Measurements from ENCODE around the gene TCOF1.

The TCOF1 gene

GRCh38 chr5:150384701-150385100, 27.2 kb downstream of the TCOF1 start:
- Histone ChIP-seq H3K4me3 (ENCODE audit: low read length) (no peak overlapping the region), H3K4me1 (ENCODE audit: control insufficient read depth, low read depth, low read length) (no peaks in the 10 kb centered on the region), H3K9ac (ENCODE audit: low read length) (no peak overlapping the region), H3K27me3 (ENCODE audit: control insufficient read depth, insufficient read depth, low read length) (no peaks in the 10 kb centered on the region), H3K36me3 (ENCODE audit: control insufficient read depth, low read depth, low read length) (peaks cover 97% of the 10 kb centered on the region), H3K27ac (ENCODE audit: low read length) (no peak overlapping the region), H3K9me3 (ENCODE audit: control insufficient read depth, low read depth, low read length) (no peaks in the 10 kb centered on the region)

DNA sequence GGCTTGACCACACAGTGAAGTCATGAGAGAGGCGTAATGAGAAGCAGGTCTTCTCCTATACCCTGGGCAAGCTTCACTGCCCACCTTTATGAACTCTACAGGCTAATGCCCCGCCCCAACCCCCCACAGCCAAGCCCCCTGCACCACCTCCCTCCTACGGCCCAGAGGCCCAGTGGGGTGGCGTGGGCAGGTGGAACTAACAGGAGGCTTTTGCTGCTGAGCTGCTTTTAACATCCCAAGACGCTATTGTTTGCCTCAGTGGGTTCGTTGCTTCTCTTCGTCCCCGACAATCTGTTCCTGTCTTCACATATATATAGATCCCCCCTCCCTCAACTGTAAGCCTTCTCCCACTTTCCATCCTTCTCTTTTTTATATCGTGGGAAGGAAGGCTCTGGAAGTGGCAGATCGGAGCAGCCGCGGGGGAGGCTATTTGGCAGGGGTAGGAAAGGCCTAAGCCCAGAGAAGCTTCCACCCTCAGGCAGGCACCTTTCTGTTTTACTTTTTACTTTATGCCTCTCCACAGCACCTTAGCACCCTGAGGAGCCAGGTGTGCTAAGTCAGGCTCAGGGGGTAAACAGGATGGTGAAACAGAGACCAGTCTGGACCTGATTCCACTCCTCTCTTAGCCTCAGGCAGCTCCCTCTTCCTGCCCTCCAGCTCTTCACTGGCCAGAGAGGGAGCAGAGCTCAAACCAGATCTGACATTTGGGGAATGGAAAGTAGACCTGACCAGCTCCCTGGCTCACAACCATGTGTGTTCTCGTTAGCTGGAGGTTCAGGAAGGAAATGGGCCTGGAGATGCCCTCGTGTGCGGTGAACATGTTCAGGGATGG, 28.7 kb downstream of the TCOF1 start:
- Histone ChIP-seq H3K36me3 (ENCODE audit: control insufficient read depth, low read depth, low read length) (peaks cover 97% of the 10 kb centered on the region), H3K4me3 (ENCODE audit: low read length) (no peak overlapping the region), H3K9ac (ENCODE audit: low read length) (no peak overlapping the region), H3K27ac (ENCODE audit: low read length) (no peak overlapping the region), H3K4me1 (ENCODE audit: control insufficient read depth, low read depth, low read length) (no peaks in the 10 kb centered on the region), H3K9me3 (ENCODE audit: control insufficient read depth, low read depth, low read length) (no peaks in the 10 kb centered on the region), H3K27me3 (ENCODE audit: control insufficient read depth, insufficient read depth, low read length) (no peaks in the 10 kb centered on the region)

DNA sequence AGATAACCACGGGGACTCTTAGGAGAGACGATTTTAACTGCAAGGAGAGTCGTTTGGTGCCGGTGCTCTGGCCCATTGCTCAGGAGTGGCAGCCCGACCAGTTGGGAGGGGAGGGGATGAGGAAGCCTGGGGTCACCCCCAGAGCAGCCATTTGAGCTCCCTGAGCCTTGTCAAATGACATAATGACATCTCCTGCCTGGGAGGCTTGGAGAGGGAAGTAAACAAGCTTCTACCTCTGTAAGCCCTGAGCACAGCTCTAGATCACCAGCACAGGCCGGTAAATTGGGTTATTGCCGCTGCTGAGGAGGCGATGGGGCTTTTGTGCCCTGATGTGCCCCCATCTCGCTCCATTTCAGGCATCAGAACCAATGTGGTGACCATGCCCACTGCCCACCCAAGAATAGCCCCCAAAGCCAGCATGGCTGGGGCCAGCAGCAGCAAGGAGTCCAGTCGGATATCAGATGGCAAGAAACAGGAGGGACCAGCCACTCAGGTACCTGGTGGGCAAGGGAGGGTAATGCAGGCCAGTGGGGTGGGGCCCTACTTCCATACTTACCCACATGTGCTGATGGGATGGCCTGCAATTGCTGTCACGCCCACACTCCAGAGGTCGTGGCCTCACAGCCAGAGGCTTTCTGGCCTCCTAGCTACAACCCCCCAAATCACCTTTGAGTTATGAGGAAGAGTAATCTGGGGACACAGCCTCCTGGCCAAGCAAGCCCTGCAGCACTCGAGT, 32.2 kb downstream of the TCOF1 start:
- Histone ChIP-seq H3K4me1 (ENCODE audit: control insufficient read depth, low read depth, low read length) (no peaks in the 10 kb centered on the region), H3K9ac (ENCODE audit: low read length) (no peak overlapping the region), H3K27me3 (ENCODE audit: control insufficient read depth, insufficient read depth, low read length) (no peaks in the 10 kb centered on the region), H3K9me3 (ENCODE audit: control insufficient read depth, low read depth, low read length) (no peaks in the 10 kb centered on the region), H3K4me3 (ENCODE audit: low read length) (no peak overlapping the region), H3K36me3 (ENCODE audit: control insufficient read depth, low read depth, low read length) (peaks cover 95% of the 10 kb centered on the region), H3K27ac (ENCODE audit: low read length) (no peak overlapping the region)

DNA sequence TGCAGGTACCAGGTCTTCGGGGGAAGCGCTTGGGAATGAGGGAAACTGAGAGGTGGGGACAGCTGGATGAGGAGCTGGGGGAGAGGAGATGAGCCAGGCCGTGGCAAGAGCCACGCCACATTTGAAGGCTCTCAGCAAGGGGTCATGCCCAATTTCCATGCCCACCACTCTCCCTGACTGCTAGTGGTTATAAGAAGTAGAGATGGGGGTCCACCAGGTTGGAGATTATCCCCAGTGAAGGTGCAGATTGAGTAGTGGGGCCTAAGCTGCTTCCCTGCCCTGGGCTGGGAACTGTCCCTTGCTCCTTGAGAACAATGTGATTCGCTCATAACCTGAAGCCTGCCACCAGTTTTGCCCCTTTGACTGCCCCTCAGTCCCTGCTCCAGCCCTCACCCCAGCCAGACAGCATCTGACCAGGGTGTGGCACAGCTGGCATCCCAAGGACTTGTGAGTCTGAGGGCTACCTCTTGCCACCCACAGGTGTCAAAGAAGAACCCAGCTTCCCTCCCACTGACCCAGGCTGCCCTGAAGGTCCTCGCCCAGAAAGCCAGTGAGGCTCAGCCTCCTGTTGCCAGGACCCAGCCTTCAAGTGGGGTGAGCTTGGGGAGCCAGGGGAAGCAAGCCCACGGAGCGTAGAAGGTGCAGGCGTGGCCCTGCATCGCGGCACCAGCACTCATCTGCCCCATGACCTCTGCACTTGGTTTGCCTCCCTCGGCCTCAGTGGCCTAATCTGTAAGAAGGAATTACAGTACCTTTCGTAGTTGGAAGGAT, 33.8 kb downstream of the TCOF1 start:
- Histone ChIP-seq H3K27me3 (ENCODE audit: control insufficient read depth, insufficient read depth, low read length) (no peaks in the 10 kb centered on the region), H3K4me1 (ENCODE audit: control insufficient read depth, low read depth, low read length) (no peaks in the 10 kb centered on the region), H3K4me3 (ENCODE audit: low read length) (no peak overlapping the region), H3K27ac (ENCODE audit: low read length) (no peak overlapping the region), H3K9ac (ENCODE audit: low read length) (no peak overlapping the region), H3K36me3 (ENCODE audit: control insufficient read depth, low read depth, low read length) (peaks cover 95% of the 10 kb centered on the region), H3K9me3 (ENCODE audit: control insufficient read depth, low read depth, low read length) (no peaks in the 10 kb centered on the region)

- Histone ChIP-seq H3K4me1 (ENCODE audit: control insufficient read depth, low read depth, low read length) (no peaks in the 10 kb centered on the region), H3K9ac (ENCODE audit: low read length) (no peak overlapping the region), H3K27ac (ENCODE audit: low read length) (no peak overlapping the region), H3K9me3 (ENCODE audit: control insufficient read depth, low read depth, low read length) (no peaks in the 10 kb centered on the region), H3K36me3 (ENCODE audit: control insufficient read depth, low read depth, low read length) (peaks cover 91% of the 10 kb centered on the region), H3K4me3 (ENCODE audit: low read length) (no peak overlapping the region), H3K27me3 (ENCODE audit: control insufficient read depth, insufficient read depth, low read length) (no peaks in the 10 kb centered on the region)
Observed at GRCh38 chr5:150391986-150392385, 34.5 kb downstream of the TCOF1 start.

DNA sequence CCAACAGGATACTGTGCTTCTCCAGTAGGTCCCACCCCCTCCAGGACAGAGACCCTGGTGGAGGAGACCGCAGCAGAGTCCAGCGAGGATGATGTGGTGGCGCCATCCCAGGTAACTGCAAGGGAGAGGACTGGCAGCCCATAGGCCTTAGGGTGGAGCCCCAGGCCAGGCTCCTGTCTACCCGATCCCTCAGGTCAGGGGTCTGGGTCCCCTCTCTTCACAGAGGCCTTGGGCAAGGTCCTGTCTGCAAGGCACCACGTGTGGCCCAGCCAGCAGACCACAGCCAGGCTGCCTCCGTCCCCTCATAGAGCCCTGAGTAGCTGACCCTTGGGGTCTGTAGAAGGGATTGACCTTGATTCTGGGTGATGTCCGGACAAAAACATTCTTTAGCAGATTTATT, 35.2 kb downstream of the TCOF1 start:
- no peaks in the 10 kb centered on the region for H3K9me3 ChIP-seq (ENCODE audit: control insufficient read depth, low read depth, low read length)
- H3K27me3 ChIP-seq (ENCODE audit: control insufficient read depth, insufficient read depth, low read length), result no peaks in the 10 kb centered on the region
- no peak overlapping the region for H3K4me3 ChIP-seq (ENCODE audit: low read length)
- no peak overlapping the region for H3K9ac ChIP-seq (ENCODE audit: low read length)
- H3K36me3 ChIP-seq (ENCODE audit: control insufficient read depth, low read depth, low read length), result peaks cover 88% of the 10 kb centered on the region
- H3K4me1 ChIP-seq (ENCODE audit: control insufficient read depth, low read depth, low read length), result no peaks in the 10 kb centered on the region
- H3K27ac ChIP-seq (ENCODE audit: low read length), result no peak overlapping the region

DNA sequence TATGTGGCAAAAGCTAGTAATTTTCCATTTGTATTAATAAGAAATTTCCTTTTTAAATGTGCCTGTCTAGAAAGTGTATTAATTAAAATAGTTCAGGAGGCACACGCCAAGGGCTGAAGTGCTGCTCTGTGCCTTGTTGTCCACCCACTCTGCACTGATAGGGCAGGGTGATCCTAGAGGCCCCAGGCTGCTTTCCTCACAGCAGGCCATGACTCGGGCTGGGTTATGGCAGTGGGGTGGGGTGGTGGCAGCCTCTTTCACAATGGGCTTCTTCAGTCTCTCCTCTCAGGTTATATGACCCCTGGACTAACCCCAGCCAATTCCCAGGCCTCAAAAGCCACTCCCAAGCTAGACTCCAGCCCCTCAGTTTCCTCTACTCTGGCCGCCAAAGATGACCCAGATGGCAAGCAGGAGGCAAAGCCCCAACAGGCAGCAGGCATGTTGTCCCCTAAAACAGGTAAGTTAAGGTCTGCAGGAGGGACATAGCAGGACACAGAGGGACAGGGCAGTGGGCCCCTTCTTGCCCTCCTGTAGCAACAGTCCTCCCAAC, 35.7 kb downstream of the TCOF1 start:
- H3K36me3 ChIP-seq (ENCODE audit: control insufficient read depth, low read depth, low read length), result peaks cover 84% of the 10 kb centered on the region

DNA sequence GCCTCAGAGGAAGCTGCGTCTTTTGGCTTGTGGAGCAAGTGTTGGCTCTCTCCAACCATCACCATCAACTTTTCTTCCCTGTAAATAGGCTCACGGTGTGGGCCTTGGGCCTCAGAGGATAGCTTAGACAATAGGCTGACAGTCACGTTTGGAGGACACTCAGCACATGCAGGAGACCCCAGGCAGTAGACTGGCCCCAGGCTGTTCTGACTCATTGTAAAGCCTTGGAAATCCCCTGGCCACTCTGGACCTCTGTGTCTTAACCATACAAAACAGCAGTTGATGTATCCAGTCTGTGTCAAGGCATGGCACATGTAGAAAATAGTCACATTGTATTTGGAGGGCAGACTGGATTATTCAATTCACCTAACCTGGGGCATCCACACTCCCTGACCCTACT, 36.6 kb downstream of the TCOF1 start:
- Histone ChIP-seq H3K36me3 (ENCODE audit: control insufficient read depth, low read depth, low read length) (peaks cover 86% of the 10 kb centered on the region), H3K27me3 (ENCODE audit: control insufficient read depth, insufficient read depth, low read length) (no peaks in the 10 kb centered on the region), H3K27ac (ENCODE audit: low read length) (no peak overlapping the region), H3K4me3 (ENCODE audit: low read length) (no peak overlapping the region), H3K4me1 (ENCODE audit: control insufficient read depth, low read depth, low read length) (no peaks in the 10 kb centered on the region), H3K9ac (ENCODE audit: low read length) (no peak overlapping the region), H3K9me3 (ENCODE audit: control insufficient read depth, low read depth, low read length) (no peaks in the 10 kb centered on the region)

More for the DNA sequence above, 35.7 kb downstream of the TCOF1 start:
- H3K4me1 ChIP-seq (ENCODE audit: control insufficient read depth, low read depth, low read length), result no peaks in the 10 kb centered on the region
- H3K4me3 ChIP-seq (ENCODE audit: low read length), result no peak overlapping the region
- H3K27me3 ChIP-seq (ENCODE audit: control insufficient read depth, insufficient read depth, low read length), result no peaks in the 10 kb centered on the region
- H3K9ac ChIP-seq (ENCODE audit: low read length), result no peak overlapping the region
- H3K9me3 ChIP-seq (ENCODE audit: control insufficient read depth, low read depth, low read length), result no peaks in the 10 kb centered on the region
- no peak overlapping the region for H3K27ac ChIP-seq (ENCODE audit: low read length)

DNA sequence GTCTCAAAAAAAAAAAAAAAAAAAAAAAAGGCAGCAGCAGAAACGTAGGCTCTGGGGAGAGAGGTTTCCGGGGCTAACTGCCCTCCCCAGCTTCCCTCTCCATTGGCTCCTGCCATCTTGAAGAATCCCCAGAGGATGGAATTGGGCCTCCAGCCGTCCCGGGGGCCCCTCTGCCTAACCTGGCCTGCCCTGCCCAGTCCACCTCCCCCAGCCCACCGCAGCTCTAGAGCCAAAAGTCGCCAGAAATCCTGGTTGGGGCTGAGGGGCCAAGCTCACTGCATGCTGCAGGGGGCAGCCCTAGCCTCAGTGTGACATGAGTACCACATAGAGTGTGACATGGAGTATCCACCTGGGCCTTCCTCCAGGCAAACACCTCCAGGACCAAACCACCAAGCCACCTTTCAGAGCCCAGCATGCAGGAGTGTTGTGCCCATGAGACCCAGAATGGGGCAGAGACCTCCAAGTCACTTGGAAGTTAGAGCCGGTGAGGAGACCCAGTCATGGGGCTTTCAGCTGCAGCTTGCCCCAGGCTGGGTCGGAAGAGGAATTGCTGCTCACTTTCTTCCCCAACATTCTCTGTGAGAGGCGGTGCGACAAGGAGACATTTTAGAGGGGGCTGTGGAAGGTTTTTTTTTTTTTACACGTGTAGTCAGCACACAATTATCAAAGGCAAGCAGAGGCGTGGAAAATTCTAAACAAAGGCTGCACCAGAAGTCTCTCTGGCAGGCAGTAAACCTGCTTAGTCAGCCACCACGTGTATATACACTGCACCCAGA, 37.6 kb downstream of the TCOF1 start:
- Histone ChIP-seq H3K36me3 (ENCODE audit: control insufficient read depth, low read depth, low read length) (peaks cover 86% of the 10 kb centered on the region), H3K4me3 (ENCODE audit: low read length) (no peak overlapping the region), H3K9me3 (ENCODE audit: control insufficient read depth, low read depth, low read length) (no peaks in the 10 kb centered on the region)

DNA sequence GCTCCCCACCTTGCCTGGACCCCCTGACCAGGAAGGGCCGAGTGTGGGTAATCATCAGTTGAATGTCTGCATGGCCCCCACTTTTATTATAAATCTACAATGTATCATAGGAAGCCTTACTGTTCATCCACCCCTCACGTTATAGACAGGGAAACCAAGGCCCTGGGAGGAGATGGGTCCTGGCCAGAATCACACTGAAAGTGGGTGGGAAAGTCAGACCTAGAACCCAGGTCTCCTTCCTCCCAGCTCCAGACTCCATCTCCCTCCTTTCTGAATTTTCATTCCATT, 38.1 kb downstream of the TCOF1 start:
- H3K9ac ChIP-seq (ENCODE audit: low read length), result no peak overlapping the region
- H3K36me3 ChIP-seq (ENCODE audit: control insufficient read depth, low read depth, low read length), result peaks cover 86% of the 10 kb centered on the region
- H3K4me3 ChIP-seq (ENCODE audit: low read length), result no peak overlapping the region
- H3K27me3 ChIP-seq (ENCODE audit: control insufficient read depth, insufficient read depth, low read length), result no peaks in the 10 kb centered on the region
- no peak overlapping the region for H3K27ac ChIP-seq (ENCODE audit: low read length)
- H3K4me1 ChIP-seq (ENCODE audit: control insufficient read depth, low read depth, low read length), result no peaks in the 10 kb centered on the region
- H3K9me3 ChIP-seq (ENCODE audit: control insufficient read depth, low read depth, low read length), result no peaks in the 10 kb centered on the region

More for the DNA sequence above, 37.6 kb downstream of the TCOF1 start:
- Histone ChIP-seq H3K9ac (ENCODE audit: low read length) (no peak overlapping the region), H3K4me1 (ENCODE audit: control insufficient read depth, low read depth, low read length) (no peaks in the 10 kb centered on the region), H3K27ac (ENCODE audit: low read length) (no peak overlapping the region), H3K27me3 (ENCODE audit: control insufficient read depth, insufficient read depth, low read length) (no peaks in the 10 kb centered on the region)

DNA sequence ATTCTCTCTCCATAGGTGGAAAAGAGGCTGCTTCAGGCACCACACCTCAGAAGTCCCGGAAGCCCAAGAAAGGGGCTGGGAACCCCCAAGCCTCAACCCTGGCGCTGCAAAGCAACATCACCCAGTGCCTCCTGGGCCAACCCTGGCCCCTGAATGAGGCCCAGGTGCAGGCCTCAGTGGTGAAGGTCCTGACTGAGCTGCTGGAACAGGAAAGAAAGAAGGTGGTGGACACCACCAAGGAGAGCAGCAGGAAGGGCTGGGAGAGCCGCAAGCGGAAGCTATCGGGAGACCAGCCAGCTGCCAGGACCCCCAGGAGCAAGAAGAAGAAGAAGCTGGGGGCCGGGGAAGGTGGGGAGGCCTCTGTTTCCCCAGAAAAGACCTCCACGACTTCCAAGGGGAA, 38.8 kb downstream of the TCOF1 start:
- H3K9me3 ChIP-seq (ENCODE audit: control insufficient read depth, low read depth, low read length), result no peaks in the 10 kb centered on the region
- H3K4me1 ChIP-seq (ENCODE audit: control insufficient read depth, low read depth, low read length), result no peaks in the 10 kb centered on the region
- H3K27ac ChIP-seq (ENCODE audit: low read length), result no peak overlapping the region
- no peaks in the 10 kb centered on the region for H3K27me3 ChIP-seq (ENCODE audit: control insufficient read depth, insufficient read depth, low read length)
- no peak overlapping the region for H3K9ac ChIP-seq (ENCODE audit: low read length)
- no peak overlapping the region for H3K4me3 ChIP-seq (ENCODE audit: low read length)
- peaks cover 86% of the 10 kb centered on the region for H3K36me3 ChIP-seq (ENCODE audit: control insufficient read depth, low read depth, low read length)

Measured in iPS-18a (cell line).